Dendritic cell treated with granulocyte-macrophage colony-stimulating factor and Interleukin-4, amounts not matched to agents 40 ng/mL and 50 ng/mL, for 4 days (primary cell): Measurements from ENCODE around the gene SPIRE2.
A peak's percentile ranks its signal among the peaks of the same experiment; 100 is the strongest.
"Not testable (repeated sequence)": the region's sequence is repeated elsewhere in the genome, so short reads cannot be mapped to it uniquely, and the experiment has no call there.

Experiments
- H3K27ac Mint-ChIP-seq: one replicate; pipeline ENCODE4 v1.8.0; 2022; ENCODE audit warnings: mild to moderate bottlenecking, mixed read lengths
- H3K27me3 Mint-ChIP-seq: one replicate; pipeline ENCODE4 v1.8.0; 2022; ENCODE audit warnings: mild to moderate bottlenecking, mixed read lengths
- H3K36me3 Mint-ChIP-seq: one replicate; pipeline ENCODE4 v1.8.0; 2022; ENCODE audit warnings: low read depth, mixed read lengths
- H3K4me1 Mint-ChIP-seq: one replicate; pipeline ENCODE4 v1.8.0; 2022; ENCODE audit warnings: low read depth, mixed read lengths
- H3K4me3 Mint-ChIP-seq: one replicate; pipeline ENCODE4 v1.8.0; 2022; ENCODE audit warnings: mild to moderate bottlenecking, moderate library complexity, mixed read lengths
- H3K9me3 Mint-ChIP-seq: one replicate; pipeline ENCODE4 v1.8.0; 2022; ENCODE audit warnings: mixed read lengths
- intact Hi-C: fragments of 100-400 bp; cut with micrococcal nuclease; formaldehyde crosslinking; loops from one replicate; pipeline ENCODE4 v1.15.0; 2022

SPIRE2 gene

DNA sequence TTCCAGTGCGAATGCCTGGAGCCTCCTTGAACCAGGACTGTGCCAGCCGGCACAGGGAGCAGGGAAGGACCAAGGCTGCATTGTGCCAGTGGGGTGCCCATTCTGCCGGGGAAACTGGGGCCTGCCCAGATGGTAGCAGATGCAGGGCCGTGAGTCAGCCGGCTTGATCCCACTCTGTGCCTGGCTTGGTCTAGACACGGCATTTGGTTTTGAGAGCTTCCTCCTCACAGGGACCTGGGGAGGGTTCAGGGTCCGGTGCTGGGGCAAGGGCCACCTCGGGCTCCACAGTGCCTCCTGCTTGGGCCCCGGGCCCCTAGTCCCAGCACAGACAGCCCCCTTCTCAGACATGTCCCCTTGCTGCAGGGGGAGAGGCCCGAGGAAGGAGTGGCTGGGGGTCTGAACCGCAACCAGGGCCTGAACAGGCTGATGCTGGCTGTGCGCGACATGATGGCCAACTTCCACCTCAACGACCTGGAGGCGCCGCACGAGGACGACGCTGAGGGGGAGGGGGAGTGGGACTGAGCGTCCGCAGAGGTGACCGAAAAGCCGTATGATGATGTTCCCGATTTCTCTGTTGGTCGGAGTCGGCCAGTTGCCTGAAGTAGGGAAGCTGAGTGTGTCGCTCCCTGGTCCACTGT, 82.6 kb downstream of the SPIRE2 start:
- no peak overlapping the region for H3K4me3 Mint-ChIP-seq
- H3K27ac Mint-ChIP-seq = no peak overlapping the region
- intact Hi-C loops = no loop called here
- no peaks in the 10 kb centered on the region for H3K27me3 Mint-ChIP-seq
- H3K36me3 Mint-ChIP-seq = peaks cover 78% of the 10 kb centered on the region
- H3K9me3 Mint-ChIP-seq = no peaks in the 10 kb centered on the region
- H3K4me1 Mint-ChIP-seq = peaks cover 19% of the 10 kb centered on the region

DNA sequence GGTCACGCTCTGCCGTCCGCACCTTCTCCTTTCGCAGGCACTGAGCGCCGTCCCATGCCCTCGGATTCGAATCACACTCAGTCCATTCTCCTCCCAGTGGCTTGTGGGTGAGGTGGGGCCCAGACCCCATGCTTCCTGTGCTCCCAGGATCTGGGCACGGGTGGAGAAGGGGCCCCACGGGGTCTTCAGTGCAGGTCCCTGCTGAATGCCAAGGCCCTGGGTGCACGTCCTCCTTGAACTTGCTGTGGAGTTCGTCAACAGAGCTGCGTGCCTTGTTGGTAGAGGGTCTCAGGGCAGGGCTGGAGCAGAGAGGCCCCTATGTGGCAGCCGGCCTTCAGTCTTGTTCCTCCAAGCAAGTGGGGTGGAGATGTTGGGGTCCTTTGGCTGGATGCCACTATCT, 83.1 kb downstream of the SPIRE2 start:
- Mint-ChIP-seq H3K27me3 (peaks cover 3% of the 10 kb centered on the region), H3K4me3 (no peak overlapping the region), H3K9me3 (no peaks in the 10 kb centered on the region), H3K27ac (no peak overlapping the region), H3K36me3 (peaks cover 72% of the 10 kb centered on the region), H3K4me1 (peaks cover 19% of the 10 kb centered on the region)
- intact Hi-C loops = no loop called here

DNA sequence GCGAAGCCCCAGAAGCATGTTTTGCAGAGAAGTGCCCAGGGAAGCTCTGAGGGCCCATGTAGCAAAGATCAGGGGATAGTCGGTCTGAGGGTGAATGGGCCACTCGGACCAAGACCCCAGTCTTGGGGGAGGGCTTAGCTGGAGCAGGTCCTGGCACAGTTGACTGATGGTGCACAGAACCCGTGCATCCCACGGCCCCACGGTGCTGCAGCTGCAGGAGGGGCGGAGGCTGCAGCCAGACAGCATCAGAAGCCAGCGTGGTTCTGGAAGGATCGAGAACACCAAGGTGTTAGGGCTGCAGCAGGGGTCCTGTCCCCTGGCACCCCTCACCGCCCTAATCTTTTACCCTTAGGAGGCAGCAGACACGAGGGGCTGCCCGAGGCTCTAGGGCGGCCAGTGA, 83.9 kb downstream of the SPIRE2 start:
- Mint-ChIP-seq H3K9me3 (no peaks in the 10 kb centered on the region), H3K4me1 (peaks cover 19% of the 10 kb centered on the region), H3K36me3 (peaks cover 65% of the 10 kb centered on the region), H3K27me3 (peaks cover 3% of the 10 kb centered on the region), H3K27ac (no peak overlapping the region), H3K4me3 (no peak overlapping the region)
- intact Hi-C loops = no loop called here

DNA sequence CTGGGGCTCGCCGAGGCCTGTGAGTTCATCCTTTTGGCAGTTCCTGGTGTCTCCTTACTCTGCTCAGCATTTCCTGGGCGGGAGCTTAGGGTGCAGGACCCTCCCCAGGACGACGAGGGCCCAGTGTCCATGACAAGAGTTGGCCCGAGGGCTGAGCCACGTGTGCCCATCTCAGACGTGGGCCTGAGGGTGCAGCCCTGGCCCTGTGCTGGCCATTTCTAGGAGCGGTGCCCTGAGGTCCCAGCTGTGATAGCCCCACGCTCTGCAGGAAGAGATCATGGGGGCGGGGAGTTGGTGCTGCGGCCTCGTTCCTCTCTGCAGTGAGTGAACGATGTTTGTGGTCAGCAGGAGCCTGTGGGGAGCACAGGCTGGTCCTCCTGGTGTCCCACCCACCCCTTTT, 84.4 kb downstream of the SPIRE2 start:
- no peaks in the 10 kb centered on the region for H3K9me3 Mint-ChIP-seq
- H3K27me3 Mint-ChIP-seq = peaks cover 3% of the 10 kb centered on the region
- intact Hi-C loops = no loop called here
- H3K4me1 Mint-ChIP-seq = peaks cover 22% of the 10 kb centered on the region
- peaks cover 60% of the 10 kb centered on the region for H3K36me3 Mint-ChIP-seq
- no peak overlapping the region for H3K4me3 Mint-ChIP-seq
- no peak overlapping the region for H3K27ac Mint-ChIP-seq

DNA sequence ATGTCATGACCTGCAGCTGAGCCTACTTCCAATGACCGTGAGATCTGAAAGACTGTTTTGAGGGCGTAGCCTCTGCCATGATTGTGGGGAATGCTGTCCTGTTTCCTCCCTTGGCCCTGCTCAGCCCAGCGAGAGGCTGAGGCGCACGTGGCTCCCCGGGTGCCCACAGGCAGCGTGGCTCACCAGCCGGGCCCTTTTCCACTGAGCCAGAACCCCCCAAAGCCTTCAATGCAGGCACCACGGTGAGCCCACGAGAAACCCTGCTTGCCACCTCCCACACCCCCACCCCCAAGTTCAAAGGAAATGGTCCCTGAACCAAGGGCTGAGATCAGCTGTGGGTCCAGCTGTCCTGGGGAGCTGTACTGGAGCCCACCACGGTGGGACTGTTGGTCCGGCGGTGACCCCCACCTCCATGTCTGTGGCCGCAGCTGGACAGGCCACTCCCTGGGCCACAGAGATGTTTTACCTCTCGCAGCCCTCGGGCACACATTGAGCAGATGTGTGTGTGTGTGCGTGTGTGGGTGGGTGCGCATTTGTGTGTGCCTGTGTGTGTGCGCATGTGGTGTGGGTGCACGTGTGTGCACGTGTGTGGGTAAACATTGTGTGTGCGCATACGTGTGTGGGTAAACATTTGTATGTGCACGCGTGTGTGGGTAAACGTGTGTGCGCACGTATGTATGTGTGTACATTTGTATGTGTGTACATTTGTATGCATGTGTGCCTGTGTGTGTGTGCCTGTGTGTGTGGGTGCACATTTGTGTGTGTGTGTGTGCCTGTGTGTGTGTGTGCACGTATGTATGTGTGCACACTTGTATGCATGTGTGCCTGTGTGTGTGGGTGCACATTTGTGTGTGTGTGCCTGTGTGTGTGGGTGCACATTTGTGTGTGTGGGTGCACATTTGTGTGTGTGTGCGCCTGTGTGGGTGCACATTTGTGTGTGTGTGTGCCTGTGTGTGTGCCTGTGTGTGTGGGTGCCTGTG, 85.4 kb downstream of the SPIRE2 start:
- H3K4me1 Mint-ChIP-seq = peaks cover 32% of the 10 kb centered on the region
- H3K4me3 Mint-ChIP-seq = no peak overlapping the region
- intact Hi-C loops = no loop called here
- H3K9me3 Mint-ChIP-seq = no peaks in the 10 kb centered on the region
- H3K27ac Mint-ChIP-seq = no peak overlapping the region
- H3K27me3 Mint-ChIP-seq = peaks cover 12% of the 10 kb centered on the region
- peaks cover 49% of the 10 kb centered on the region for H3K36me3 Mint-ChIP-seq

DNA sequence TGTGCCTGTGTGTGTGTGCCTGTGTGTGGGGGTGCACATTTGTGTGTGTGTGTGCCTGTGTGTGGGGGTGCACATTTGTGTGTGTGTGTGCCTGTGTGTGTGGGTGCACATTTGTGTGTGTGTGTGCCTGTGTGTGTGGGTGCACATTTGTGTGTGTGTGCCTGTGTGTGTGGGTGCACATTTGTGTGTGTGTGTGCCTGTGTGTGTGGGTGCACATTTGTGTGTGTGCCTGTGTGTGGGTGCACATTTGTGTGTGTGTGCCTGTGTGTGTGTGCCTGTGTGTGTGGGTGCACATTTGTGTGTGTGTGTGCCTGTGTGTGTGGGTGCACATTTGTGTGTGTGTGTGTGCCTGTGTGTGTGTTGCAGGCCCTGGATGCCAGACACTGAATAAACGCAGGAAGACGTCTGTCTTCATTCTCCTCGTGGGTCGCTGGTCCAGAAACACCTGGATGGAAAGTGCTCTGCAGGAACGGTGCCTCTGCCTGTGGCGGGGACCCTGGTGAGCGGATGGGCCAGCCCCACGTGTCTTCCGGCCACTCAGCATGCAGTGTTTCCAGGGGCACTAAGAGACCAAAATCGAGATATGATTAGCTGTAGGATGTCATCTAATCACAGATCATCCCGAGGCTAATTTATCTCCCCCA, 86.5 kb downstream of the SPIRE2 start:
- not testable (repeated sequence) for H3K4me3 Mint-ChIP-seq, H3K27ac Mint-ChIP-seq
- peaks cover 39% of the 10 kb centered on the region for H3K36me3 Mint-ChIP-seq

DNA sequence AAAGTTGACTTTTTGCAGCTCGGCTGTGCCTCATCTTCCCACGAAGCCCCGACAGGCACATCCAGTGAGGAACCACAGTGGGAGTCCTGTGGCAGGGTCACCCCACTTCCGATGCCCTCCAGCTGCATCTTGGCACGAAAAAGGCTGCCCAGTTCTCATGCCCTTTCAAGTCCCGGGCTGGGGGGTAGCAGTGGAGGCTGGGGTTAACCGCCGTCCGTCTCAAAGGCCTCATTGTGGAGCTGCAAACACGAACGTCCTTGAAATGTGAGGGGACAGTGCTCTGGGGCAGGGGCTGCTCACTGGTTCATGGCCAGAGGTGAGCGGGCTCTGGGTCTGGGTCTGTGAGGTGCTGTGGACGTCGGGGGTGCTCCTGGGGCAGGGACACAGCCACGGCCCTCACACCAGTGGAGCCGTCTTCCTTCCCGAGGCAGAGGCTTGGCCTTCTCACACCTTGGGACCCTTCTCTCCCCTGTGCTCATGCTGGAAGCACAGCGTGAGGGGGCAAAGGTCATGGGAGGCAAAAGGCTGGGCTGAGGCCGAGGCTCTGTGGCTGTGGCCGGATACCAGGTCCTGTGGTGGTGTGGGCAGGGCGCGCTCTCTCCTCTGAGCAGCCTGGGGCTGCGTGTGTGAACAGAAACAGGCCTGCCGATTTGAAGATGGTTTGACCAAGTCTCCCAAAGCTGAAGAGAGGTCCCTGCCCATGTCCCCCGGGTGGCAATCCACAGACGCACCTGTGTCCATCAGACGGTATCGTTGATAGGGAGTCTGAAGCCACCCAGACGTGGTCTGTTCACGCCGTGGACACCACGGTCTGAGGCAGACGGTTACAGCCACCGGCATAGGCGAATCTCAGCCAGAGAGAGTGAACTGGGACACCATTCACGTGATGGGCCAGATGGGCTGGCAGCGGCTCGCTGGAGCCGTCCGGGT, 87.3 kb downstream of the SPIRE2 start:
- Mint-ChIP-seq H3K4me1 (peaks cover 39% of the 10 kb centered on the region), H3K4me3 (no peak overlapping the region), H3K9me3 (no peaks in the 10 kb centered on the region), H3K36me3 (peaks cover 30% of the 10 kb centered on the region), H3K27ac (no peak overlapping the region), H3K27me3 (peaks cover 30% of the 10 kb centered on the region)
- intact Hi-C loops = no loop called here

More for the DNA sequence above, 86.5 kb downstream of the SPIRE2 start:
- H3K4me1 Mint-ChIP-seq = peaks cover 39% of the 10 kb centered on the region
- intact Hi-C loops, H3K9me3 Mint-ChIP-seq: not testable (repeated sequence)
- peaks cover 22% of the 10 kb centered on the region for H3K27me3 Mint-ChIP-seq

DNA sequence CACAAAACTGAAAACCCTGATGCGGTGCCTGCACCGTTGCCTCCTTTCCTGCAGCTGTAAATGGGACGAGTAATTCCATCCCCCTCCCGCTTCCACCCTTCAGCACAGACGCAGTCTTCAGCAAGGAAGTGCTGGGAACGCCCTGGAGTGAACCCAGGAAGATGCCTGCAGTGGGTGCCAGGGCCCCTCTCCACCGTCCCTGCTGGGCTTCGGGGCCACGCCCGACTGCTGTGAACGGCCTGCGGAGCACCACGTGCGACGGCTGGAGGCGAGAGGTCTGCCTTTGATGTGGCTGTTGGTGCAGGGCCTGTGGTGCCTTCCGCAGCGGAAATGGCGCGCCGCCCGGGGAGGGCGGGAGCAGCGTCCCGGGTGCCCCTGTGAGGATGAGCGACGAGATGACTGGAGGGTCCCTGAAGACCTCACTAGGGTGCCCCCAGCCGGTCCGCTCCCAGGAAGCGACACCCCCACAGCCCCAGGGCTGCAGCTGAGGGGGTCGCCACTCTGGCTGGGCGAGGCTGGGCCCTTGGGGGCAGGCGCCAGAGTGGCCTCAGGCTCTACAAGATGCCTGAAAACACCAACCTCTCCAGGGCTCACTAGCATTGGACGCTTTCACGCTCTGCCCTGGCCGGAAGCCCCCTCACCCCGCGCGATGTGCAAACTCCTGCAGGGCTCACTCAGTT, 89.6 kb downstream of the SPIRE2 start:
- Mint-ChIP-seq H3K27ac (peak overlapping the region; percentile 68), H3K4me3 (peak overlapping the region; percentile 74), H3K9me3 (no peaks in the 10 kb centered on the region), H3K36me3 (peaks cover 7% of the 10 kb centered on the region), H3K27me3 (peaks cover 51% of the 10 kb centered on the region), H3K4me1 (peaks cover 53% of the 10 kb centered on the region)
- intact Hi-C loops = no loop called here

DNA sequence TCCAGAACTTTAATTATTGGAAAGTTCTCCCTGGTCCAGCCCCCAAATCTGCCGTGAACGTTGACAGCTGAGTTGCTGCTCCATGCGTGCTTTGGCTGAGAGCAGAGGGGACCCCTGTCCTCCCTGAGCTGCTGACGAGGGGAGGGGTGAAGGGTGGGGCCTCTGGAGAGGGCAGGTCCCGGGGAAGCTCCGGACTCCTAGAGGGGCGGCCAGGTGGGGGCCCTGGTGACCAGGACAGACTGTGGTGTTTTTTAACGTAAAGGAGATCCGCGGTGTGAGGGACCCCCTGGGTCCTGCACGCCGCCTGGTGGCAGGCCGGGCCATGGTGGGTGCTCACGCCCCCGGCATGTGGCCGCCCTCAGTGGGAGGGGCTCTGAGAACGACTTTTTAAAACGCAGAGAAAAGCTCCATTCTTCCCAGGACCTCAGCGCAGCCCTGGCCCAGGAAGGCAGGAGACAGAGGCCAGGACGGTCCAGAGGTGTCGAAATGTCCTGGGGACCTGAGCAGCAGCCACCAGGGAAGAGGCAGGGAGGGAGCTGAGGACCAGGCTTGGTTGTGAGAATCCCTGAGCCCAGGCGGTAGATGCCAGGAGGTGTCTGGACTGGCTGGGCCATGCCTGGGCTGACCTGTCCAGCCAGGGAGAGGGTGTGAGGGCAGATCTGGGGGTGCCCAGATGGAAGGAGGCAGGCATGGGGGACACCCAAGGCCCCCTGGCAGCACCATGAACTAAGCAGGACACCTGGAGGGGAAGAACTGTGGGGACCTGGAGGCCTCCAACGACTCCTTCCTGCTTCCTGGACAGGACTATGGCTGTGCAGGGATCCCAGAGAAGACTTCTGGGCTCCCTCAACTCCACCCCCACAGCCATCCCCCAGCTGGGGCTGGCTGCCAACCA, 90.4 kb downstream of the SPIRE2 start, which contains the start of gene MC1R:
TSS of gene MC1R (plus strand) at position 410 of the 895 bp plus-strand sequence. CDS start at position 807, 397 bp downstream.
- Mint-ChIP-seq H3K9me3 (no peaks in the 10 kb centered on the region), H3K4me1 (peaks cover 55% of the 10 kb centered on the region), H3K27ac (peak within 1 kb of the TSS; percentile 68), H3K4me3 (peak within 1 kb of the TSS; percentile 74), H3K36me3 (no peaks in the 10 kb centered on the region), H3K27me3 (peaks cover 55% of the 10 kb centered on the region)
- intact Hi-C loops = no loop called here

DNA sequence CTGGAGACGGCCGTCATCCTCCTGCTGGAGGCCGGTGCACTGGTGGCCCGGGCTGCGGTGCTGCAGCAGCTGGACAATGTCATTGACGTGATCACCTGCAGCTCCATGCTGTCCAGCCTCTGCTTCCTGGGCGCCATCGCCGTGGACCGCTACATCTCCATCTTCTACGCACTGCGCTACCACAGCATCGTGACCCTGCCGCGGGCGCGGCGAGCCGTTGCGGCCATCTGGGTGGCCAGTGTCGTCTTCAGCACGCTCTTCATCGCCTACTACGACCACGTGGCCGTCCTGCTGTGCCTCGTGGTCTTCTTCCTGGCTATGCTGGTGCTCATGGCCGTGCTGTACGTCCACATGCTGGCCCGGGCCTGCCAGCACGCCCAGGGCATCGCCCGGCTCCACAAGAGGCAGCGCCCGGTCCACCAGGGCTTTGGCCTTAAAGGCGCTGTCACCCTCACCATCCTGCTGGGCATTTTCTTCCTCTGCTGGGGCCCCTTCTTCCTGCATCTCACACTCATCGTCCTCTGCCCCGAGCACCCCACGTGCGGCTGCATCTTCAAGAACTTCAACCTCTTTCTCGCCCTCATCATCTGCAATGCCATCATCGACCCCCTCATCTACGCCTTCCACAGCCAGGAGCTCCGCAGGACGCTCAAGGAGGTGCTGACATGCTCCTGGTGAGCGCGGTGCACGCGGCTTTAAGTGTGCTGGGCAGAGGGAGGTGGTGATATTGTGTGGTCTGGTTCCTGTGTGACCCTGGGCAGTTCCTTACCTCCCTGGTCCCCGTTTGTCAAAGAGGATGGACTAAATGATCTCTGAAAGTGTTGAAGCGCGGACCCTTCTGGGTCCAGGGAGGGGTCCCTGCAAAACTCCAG, 91.5 kb downstream of the SPIRE2 start:
- Mint-ChIP-seq H3K4me3 (no peak overlapping the region), H3K4me1 (peaks cover 64% of the 10 kb centered on the region), H3K9me3 (no peaks in the 10 kb centered on the region), H3K36me3 (no peaks in the 10 kb centered on the region), H3K27ac (no peak overlapping the region), H3K27me3 (peaks cover 65% of the 10 kb centered on the region)
- intact Hi-C loops = loop anchor here (5.0 kb wide), 1 partner anchor 53 kb away; no protein-coding TSS in a partner anchor

DNA sequence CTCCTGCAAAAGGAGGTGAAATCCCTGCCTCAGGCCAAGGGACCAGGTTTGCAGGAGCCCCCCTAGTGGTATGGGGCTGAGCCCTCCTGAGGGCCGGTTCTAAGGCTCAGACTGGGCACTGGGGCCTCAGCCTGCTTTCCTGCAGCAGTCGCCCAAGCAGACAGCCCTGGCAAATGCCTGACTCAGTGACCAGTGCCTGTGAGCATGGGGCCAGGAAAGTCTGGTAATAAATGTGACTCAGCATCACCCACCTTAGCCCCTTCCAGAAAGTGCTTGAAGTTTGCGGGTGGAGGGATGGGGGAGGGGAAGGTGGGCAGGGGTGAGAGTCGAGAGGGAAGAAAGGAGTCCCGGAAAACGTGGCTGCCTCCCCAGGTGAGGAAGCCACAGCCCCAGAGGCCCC, 92.4 kb downstream of the SPIRE2 start:
- Mint-ChIP-seq H3K9me3 (no peaks in the 10 kb centered on the region), H3K27ac (no peak overlapping the region), H3K27me3 (peaks cover 74% of the 10 kb centered on the region), H3K36me3 (no peaks in the 10 kb centered on the region), H3K4me3 (no peak overlapping the region), H3K4me1 (peaks cover 69% of the 10 kb centered on the region)
- intact Hi-C loops = loop anchor here (5.0 kb wide), 1 partner anchor 52 kb away; no protein-coding TSS in a partner anchor
